CD4-positive, alpha-beta T cell treated with Interleukin-15 for 1 hour (primary cell): Measurements from ENCODE around the gene MATN1.

Source experiments
- DNase-seq: peaks from one replicate; pipeline ENCODE4 v3.0.0-alpha.2; 2020

Gene MATN1

GRCh38 chr1:30678209-30678608 lies 45.2 kb downstream of the MATN1 start:
- DNase-seq: peak; percentile 2

- peak; percentile 11 for DNase-seq
Observed at GRCh38 chr1:30677471-30677870, 45.9 kb downstream of the MATN1 start.

- DNase-seq: no peak
Observed at GRCh38 chr1:30675761-30676160, 47.6 kb downstream of the MATN1 start.

- DNase-seq: no peak
Observed at GRCh38 chr1:30675289-30675688, 48.1 kb downstream of the MATN1 start.

GRCh38 chr1:30673395-30673794 lies 50.0 kb downstream of the MATN1 start:
- DNase-seq: no peak

GRCh38 chr1:30672661-30673060 lies 50.7 kb downstream of the MATN1 start:
- no peak for DNase-seq

- DNase-seq: no peak
Observed at GRCh38 chr1:30670240-30671060, 52.9 kb downstream of the MATN1 start.

GRCh38 chr1:30668546-30669327 lies 54.6 kb downstream of the MATN1 start:
- no peak for DNase-seq

GRCh38 chr1:30668024-30668423 lies 55.4 kb downstream of the MATN1 start:
- DNase-seq: no peak

GRCh38 chr1:30666756-30667273 lies 56.6 kb downstream of the MATN1 start:
- DNase-seq: no peak

GRCh38 chr1:30665216-30666010 lies 58.0 kb downstream of the MATN1 start:
- DNase-seq: no peak

- no peak for DNase-seq
Observed at GRCh38 chr1:30664103-30664755, 59.2 kb downstream of the MATN1 start.

GRCh38 chr1:30663596-30664091 lies 59.7 kb downstream of the MATN1 start:
- DNase-seq: no peak

GRCh38 chr1:30662291-30662840 lies 61.0 kb downstream of the MATN1 start:
- DNase-seq: no peak

GRCh38 chr1:30661311-30661710 lies 62.1 kb downstream of the MATN1 start:
- DNase-seq: no peak
